AG04450 (cell line): ENCODE data around the gene CHRD. TPM values are rescaled to one million over a fixed set of nuclear protein-coding genes. Genes with fewer than 3 reads are reported as not detected.
A peak's percentile ranks its signal among the peaks of the same experiment; 100 is the strongest.

Experiments
- CTCF ChIA-PET: fragments of 300-600, 350-600 bp; formaldehyde crosslinking; extraction: SDS; loops from one replicate; lab custom pipeline; 2022; ENCODE audit warnings: antibody characterized with exemption, inconsistent platforms; lab: Charles Lee
- POLR2A ChIA-PET: fragments of 350-600 bp; formaldehyde crosslinking; extraction: SDS; loops from one replicate; lab custom pipeline; 2021; ENCODE audit warnings: antibody characterized with exemption, inconsistent platforms; lab: Yijun Ruan, JAX
- DNase-seq: peaks from one replicate; pipeline ENCODE4 v3.0.0-alpha.2; 2011; ENCODE audit warnings: low read depth, low spot score
- H3K27ac ChIP-seq: one replicate; pipeline ENCODE4 v1.5.1; 2012; ENCODE audit warnings: low read depth, low read length, control low read depth
- H3K27me3 ChIP-seq: one replicate; pipeline ENCODE4 v1.6.0; 2012; ENCODE audit warnings: low read length; ENCODE audit not compliant: control insufficient read depth, insufficient read depth
- H3K4me3 ChIP-seq: 2 replicates; pipeline ENCODE4 v1.5.1; 2011; ENCODE audit warnings: mild to moderate bottlenecking, low read depth, low read length, control low read depth
- H3K9me3 ChIP-seq: 2 replicates; pipeline ENCODE4 v1.5.1; 2012; ENCODE audit warnings: low read length; ENCODE audit not compliant: control insufficient read depth, insufficient read depth
- CTCF ChIP-seq: IDR thresholded peaks from 2 replicates; pipeline ENCODE4 v1.5.1; 2011; ENCODE audit warnings: low read depth, low read length, control low read depth, inconsistent platforms
- polyA minus RNA-seq: library from RNA; depleted of rRNA, polyadenylated mRNA; stranded (reverse); fragments of >200 nt; gene quantifications from 2 replicates; pipeline ENCODE4 v1.2.3, GENCODE V29; 2011; rRNA and poly(A)+ RNA removed
- polyA plus RNA-seq: library from polyadenylated mRNA; depleted of rRNA; stranded (reverse); fragments of >200 nt; gene quantifications from 2 replicates; pipeline ENCODE4 v1.2.3, GENCODE V29; 2011; rRNA removed

CHRD gene
- polyA plus RNA-seq (0.11 and 0.12 TPM in 2 replicates), polyA minus RNA-seq (0.09 and 0.14 TPM in 2 replicates)

GRCh38 chr3:184379358-184380184, at the start of gene CHRD:
Gene CHRD (plus strand): TSS chr3:184380054. CDS start chr3:184380319, 265 bp downstream.
- POLR2A ChIA-PET: interaction anchor here (0.6 kb wide), 1 partner anchor 439 kb away, joined by 3 read pairs; no protein-coding TSS in a partner anchor
- H3K4me3 ChIP-seq: peak within 1 kb of the TSS; percentile 31; the same call in 1 of the 2 replicates
- no peak for DNase-seq
- peaks cover 67% of the 10 kb centered on the region for H3K27me3 ChIP-seq
- H3K9me3 ChIP-seq: no peaks in the 10 kb centered on the region; the same call in 1 of the 2 replicates
- H3K27ac ChIP-seq: no peak within 1 kb of the TSS
- CTCF ChIA-PET: no interaction called here
- TF ChIP-seq CTCF: no peak

GRCh38 chr3:184332370-184333090, 47.3 kb upstream of the CHRD start:
- POLR2A ChIA-PET: no interaction called here

GRCh38 chr3:184333190-184333589, 46.7 kb upstream of the CHRD start:
- no peak for DNase-seq
- ChIA-PET CTCF (no interaction called here), POLR2A (no interaction called here)
- Histone ChIP-seq H3K9me3 (no peaks in the 10 kb centered on the region), H3K27me3 (no peaks in the 10 kb centered on the region), H3K4me3 (no peak overlapping the region), H3K27ac (peak overlapping the region; percentile 94)
- no peak for TF ChIP-seq CTCF

More at GRCh38 chr3:184332370-184333090, 47.3 kb upstream of the CHRD start:
- no peaks in the 10 kb centered on the region for H3K9me3 ChIP-seq
- peak overlapping the region; percentile 94 for H3K27ac ChIP-seq
- CTCF ChIA-PET: interaction anchor here (1.1 kb wide), 1 partner anchor 83 kb away, joined by 3 read pairs; the partner anchor contains the start of gene EEF1AKMT4
- DNase-seq: peak; percentile 81
- H3K4me3 ChIP-seq: no peak overlapping the region
- no peaks in the 10 kb centered on the region for H3K27me3 ChIP-seq
- TF ChIP-seq CTCF: no peak

- ChIA-PET POLR2A (interaction anchor here (1.0 kb wide), 1 partner anchor 14 kb away, joined by 3 read pairs; no protein-coding TSS in a partner anchor), CTCF (no interaction called here)
These were observed 46.2 kb upstream of the CHRD start for GRCh38 chr3:184333700-184334099.

More at GRCh38 chr3:184333700-184334099, 46.2 kb upstream of the CHRD start:
- no peaks in the 10 kb centered on the region for H3K27me3 ChIP-seq
- peak overlapping the region; percentile 34 for H3K27ac ChIP-seq
- no peak for DNase-seq
- H3K4me3 ChIP-seq: no peak overlapping the region
- H3K9me3 ChIP-seq: no peaks in the 10 kb centered on the region; the same call in 1 of the 2 replicates
- TF ChIP-seq CTCF: no peak
